Measurements from ENCODE around the gene AQP11. TPM values are rescaled to one million over a fixed set of nuclear protein-coding genes. Genes with fewer than 3 reads are reported as not detected.
"Not testable (repeated sequence)": the region's sequence is repeated elsewhere in the genome, so short reads cannot be mapped to it uniquely, and the experiment has no call there.

Gene AQP11
- total RNA-seq, 2 experiments from 2014 or later: 0.82 TPM

DNA sequence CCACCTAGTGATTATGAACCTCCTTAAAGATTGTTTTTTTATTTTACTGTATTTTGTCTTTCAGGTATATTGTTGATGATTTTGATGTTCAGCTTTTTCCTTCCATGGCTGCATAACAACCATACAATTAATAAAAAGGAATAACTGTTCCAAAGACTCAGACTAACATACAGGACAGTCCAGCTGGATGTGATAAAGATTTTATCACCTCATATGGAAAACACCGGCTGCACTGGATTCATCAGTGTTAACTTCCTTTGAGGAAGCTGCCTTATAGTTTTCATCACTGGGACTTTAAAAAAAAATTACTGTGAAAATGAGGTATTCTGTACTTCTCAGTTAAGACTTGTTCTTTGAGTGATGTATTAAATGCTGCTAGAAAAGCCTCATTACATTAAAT, 19.5 kb downstream of the AQP11 start:
- H3K27ac Mint-ChIP-seq: no peak overlapping the region
- DNase-seq: no peak
- H3K27me3 Mint-ChIP-seq: no peaks in the 10 kb centered on the region
- H3K36me3 Mint-ChIP-seq: peaks cover 14% of the 10 kb centered on the region
- ATAC-seq: no peak
- H3K9me3 Mint-ChIP-seq (ENCODE audit: low read depth): no peaks in the 10 kb centered on the region
- no peaks in the 10 kb centered on the region for H3K4me1 Mint-ChIP-seq
- CTCF ChIA-PET: no interaction called here
- no peak overlapping the region for H3K4me3 Mint-ChIP-seq

GRCh38 chr11:77611921-77612320, 22.2 kb downstream of the AQP11 start:
- H3K9me3 Mint-ChIP-seq (ENCODE audit: low read depth): no peaks in the 10 kb centered on the region
- no peak overlapping the region for H3K27ac Mint-ChIP-seq
- DNase-seq (no peak), ATAC-seq (no peak)
- peaks cover 21% of the 10 kb centered on the region for H3K36me3 Mint-ChIP-seq
- H3K4me1 Mint-ChIP-seq: no peaks in the 10 kb centered on the region
- H3K4me3 Mint-ChIP-seq: no peak overlapping the region
- H3K27me3 Mint-ChIP-seq: no peaks in the 10 kb centered on the region
- CTCF ChIA-PET: interaction anchor here (0.6 to 1.4 kb wide), 3 partner anchors 8 to 485 kb away, joined by 3 to 5 read pairs (median 3); no protein-coding TSS in a partner anchor

- no peaks in the 10 kb centered on the region for H3K27me3 Mint-ChIP-seq
- no peak for ATAC-seq
- no peaks in the 10 kb centered on the region for H3K4me1 Mint-ChIP-seq
- H3K36me3 Mint-ChIP-seq: peaks cover 37% of the 10 kb centered on the region
- no peak overlapping the region for H3K4me3 Mint-ChIP-seq
- no peak overlapping the region for H3K27ac Mint-ChIP-seq
- H3K9me3 Mint-ChIP-seq (ENCODE audit: low read depth): no peaks in the 10 kb centered on the region
- DNase-seq: no peak
- CTCF ChIA-PET: interaction anchor here (0.6 to 2.4 kb wide), 6 partner anchors 17 to 646 kb away, joined by 3 to 10 read pairs (median 4); no protein-coding TSS in a partner anchor
Measured at GRCh38 chr11:77617892-77618291, 28.1 kb downstream of the AQP11 start.

- no peaks in the 10 kb centered on the region for H3K4me1 Mint-ChIP-seq
- no peak overlapping the region for H3K4me3 Mint-ChIP-seq
- DNase-seq: no peak
- ATAC-seq: peak; percentile 45
- no peaks in the 10 kb centered on the region for H3K9me3 Mint-ChIP-seq (ENCODE audit: low read depth)
- peaks cover 40% of the 10 kb centered on the region for H3K36me3 Mint-ChIP-seq
- CTCF ChIA-PET: interaction anchor here (1.0 to 2.4 kb wide), 13 partner anchors 9 to 572 kb away, joined by 3 to 15 read pairs (median 6); partner anchors contain the start of gene AQP11
- H3K27me3 Mint-ChIP-seq: no peaks in the 10 kb centered on the region
- no peak overlapping the region for H3K27ac Mint-ChIP-seq
Measured at GRCh38 chr11:77619576-77620198, 29.9 kb downstream of the AQP11 start.

- DNase-seq: no peak
- ATAC-seq: no peak
- no peaks in the 10 kb centered on the region for H3K27me3 Mint-ChIP-seq
- H3K4me1 Mint-ChIP-seq: peaks cover 32% of the 10 kb centered on the region
- H3K36me3 Mint-ChIP-seq: peaks cover 37% of the 10 kb centered on the region
- CTCF ChIA-PET: interaction anchor here (1.7 kb wide), 1 partner anchor 10 kb away, joined by 9 read pairs; no protein-coding TSS in a partner anchor
- H3K27ac Mint-ChIP-seq: peak overlapping the region; percentile 76
- peak overlapping the region; percentile 56 for H3K4me3 Mint-ChIP-seq
- no peaks in the 10 kb centered on the region for H3K9me3 Mint-ChIP-seq (ENCODE audit: low read depth)
Measured at GRCh38 chr11:77630157-77630710, 40.5 kb downstream of the AQP11 start.

GRCh38 chr11:77633926-77634325, 44.2 kb downstream of the AQP11 start:
- not testable (repeated sequence) for H3K9me3 Mint-ChIP-seq (ENCODE audit: low read depth); DNase-seq; ATAC-seq; H3K4me3 Mint-ChIP-seq; H3K27me3 Mint-ChIP-seq
- Mint-ChIP-seq H3K4me1 (peaks cover 56% of the 10 kb centered on the region), H3K27ac (peak overlapping the region; percentile 19), H3K36me3 (peaks cover 29% of the 10 kb centered on the region)
- CTCF ChIA-PET: interaction anchor here (1.4 kb wide), 1 partner anchor 27 kb away, joined by 4 read pairs; no protein-coding TSS in a partner anchor

GRCh38 chr11:77636731-77637344, 47.1 kb downstream of the AQP11 start:
- peak overlapping the region; percentile 97 for H3K4me3 Mint-ChIP-seq
- DNase-seq (no peak), ATAC-seq (no peak)
- H3K27me3 Mint-ChIP-seq: no peaks in the 10 kb centered on the region
- CTCF ChIA-PET: no interaction called here
- H3K27ac Mint-ChIP-seq: peak overlapping the region; percentile 90
- peaks cover 27% of the 10 kb centered on the region for H3K36me3 Mint-ChIP-seq
- peaks cover 2% of the 10 kb centered on the region for H3K9me3 Mint-ChIP-seq (ENCODE audit: low read depth)
- peaks cover 43% of the 10 kb centered on the region for H3K4me1 Mint-ChIP-seq

DNA sequence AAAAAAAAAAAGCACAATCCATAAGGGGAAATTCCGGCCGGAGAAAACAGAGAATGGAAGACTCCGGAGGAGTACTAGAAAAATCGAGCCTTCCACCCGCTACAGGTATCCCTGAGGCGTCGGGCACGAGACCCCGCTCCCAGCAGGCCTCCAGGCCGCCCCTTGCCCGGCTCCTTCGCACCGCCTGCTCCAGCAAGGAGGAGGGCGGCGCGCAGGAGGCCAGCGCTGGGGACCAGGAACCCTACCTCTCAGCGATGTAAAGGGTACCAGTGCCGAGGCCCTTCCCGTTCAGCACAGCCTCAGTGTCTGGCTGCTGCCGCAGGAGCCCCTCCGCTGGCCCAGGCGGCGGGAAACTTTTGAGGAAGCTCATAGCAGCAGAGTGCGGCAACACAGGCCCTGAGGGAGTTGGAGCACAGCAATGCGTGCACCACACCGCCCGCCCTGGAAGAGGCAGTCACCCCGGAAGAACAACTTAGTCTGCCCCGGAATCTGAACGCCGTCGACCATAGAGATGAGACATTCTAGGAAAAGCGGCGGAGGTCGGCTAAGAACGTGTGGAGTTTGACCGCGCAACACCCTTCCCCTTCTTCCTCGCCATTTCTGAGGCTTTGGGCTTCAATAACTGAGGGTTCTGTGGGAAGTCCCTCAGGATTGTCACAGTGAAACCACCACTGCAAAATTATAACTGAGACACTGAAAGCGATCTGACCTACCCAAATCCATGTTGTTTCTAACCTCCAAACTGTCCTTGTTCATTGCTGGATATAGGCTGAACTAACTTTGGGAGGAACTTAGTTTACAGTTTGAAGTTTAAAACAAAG, 47.8 kb downstream of the AQP11 start, which contains the start of gene CLNS1A:
TSS of gene CLNS1A (minus strand) at position 450 of the 821 bp plus-strand sequence. CDS start at position 370, 80 bp downstream.
- Mint-ChIP-seq H3K27me3 (no peaks in the 10 kb centered on the region), H3K27ac (peak within 1 kb of the TSS; percentile 90), H3K9me3 (ENCODE audit: low read depth) (peaks cover 2% of the 10 kb centered on the region), H3K4me3 (peak within 1 kb of the TSS; percentile 97), H3K4me1 (peaks cover 41% of the 10 kb centered on the region), H3K36me3 (peaks cover 22% of the 10 kb centered on the region)
- CTCF ChIA-PET: no interaction called here
- ATAC-seq: peak; percentile 100
- DNase-seq: peak; percentile 89

GRCh38 chr11:77642228-77642627, 52.5 kb downstream of the AQP11 start:
- Mint-ChIP-seq H3K27ac (no peak overlapping the region), H3K9me3 (ENCODE audit: low read depth) (peaks cover 2% of the 10 kb centered on the region), H3K4me1 (peaks cover 19% of the 10 kb centered on the region), H3K4me3 (no peak overlapping the region), H3K27me3 (no peaks in the 10 kb centered on the region), H3K36me3 (peaks cover 6% of the 10 kb centered on the region)
- CTCF ChIA-PET: no interaction called here
- ATAC-seq (no peak), DNase-seq (no peak)

DNA sequence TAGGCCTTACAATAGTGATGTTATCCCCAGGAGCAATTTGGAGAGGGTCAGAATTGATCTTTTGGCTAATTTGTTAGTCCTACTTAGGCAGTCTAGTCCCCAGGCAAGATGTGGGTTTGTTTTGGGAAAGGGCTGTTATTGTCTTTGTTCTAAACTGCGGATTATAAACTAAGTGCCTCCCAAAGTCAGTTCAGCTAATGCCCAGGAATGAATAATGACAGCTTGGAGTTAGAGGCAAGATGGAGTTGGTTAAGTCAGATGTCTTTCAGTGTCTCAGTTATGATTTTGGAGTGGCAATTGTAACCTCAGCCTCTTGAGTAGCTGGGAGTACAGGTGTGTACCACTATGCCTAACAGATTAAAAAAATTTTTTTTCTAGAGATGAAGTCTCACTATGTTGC, 55.1 kb downstream of the AQP11 start:
- H3K4me1 Mint-ChIP-seq: peaks cover 10% of the 10 kb centered on the region
- CTCF ChIA-PET: interaction anchor here (0.7 kb wide), 1 partner anchor 726 kb away, joined by 3 read pairs; no protein-coding TSS in a partner anchor
- ATAC-seq (no peak), DNase-seq (no peak)
- H3K9me3 Mint-ChIP-seq (ENCODE audit: low read depth): no peaks in the 10 kb centered on the region
- no peaks in the 10 kb centered on the region for H3K27me3 Mint-ChIP-seq
- no peaks in the 10 kb centered on the region for H3K36me3 Mint-ChIP-seq
- H3K4me3 Mint-ChIP-seq: no peak overlapping the region
- no peak overlapping the region for H3K27ac Mint-ChIP-seq

- DNase-seq (no peak), ATAC-seq (no peak)
- Mint-ChIP-seq H3K27me3 (no peaks in the 10 kb centered on the region), H3K36me3 (no peaks in the 10 kb centered on the region), H3K27ac (no peak overlapping the region), H3K4me1 (peaks cover 6% of the 10 kb centered on the region), H3K9me3 (ENCODE audit: low read depth) (no peaks in the 10 kb centered on the region), H3K4me3 (no peak overlapping the region)
- CTCF ChIA-PET: interaction anchor here (0.8 kb wide), 1 partner anchor 28 kb away, joined by 3 read pairs; no protein-coding TSS in a partner anchor
Measured at GRCh38 chr11:77647654-77648305, 58.0 kb downstream of the AQP11 start.

GRCh38 chr11:77650123-77650522, 60.4 kb downstream of the AQP11 start:
- Mint-ChIP-seq H3K36me3 (no peaks in the 10 kb centered on the region), H3K27ac (no peak overlapping the region), H3K4me3 (no peak overlapping the region), H3K27me3 (no peaks in the 10 kb centered on the region), H3K4me1 (no peaks in the 10 kb centered on the region), H3K9me3 (ENCODE audit: low read depth) (no peaks in the 10 kb centered on the region)
- DNase-seq (no peak), ATAC-seq (no peak)
- CTCF ChIA-PET: no interaction called here
